IPS-20b (cell line): ENCODE data around the gene ANO4.

Source experiments
- H3K27ac ChIP-seq: one replicate; pipeline ENCODE4 v1.5.1; 2013; ENCODE audit warnings: low read length
- H3K27me3 ChIP-seq: 2 replicates; pipeline ENCODE4 v1.6.1; 2013; ENCODE audit warnings: mild to moderate bottlenecking, low read length, inconsistent platforms; ENCODE audit not compliant: insufficient read depth
- H3K36me3 ChIP-seq: 2 replicates; pipeline ENCODE4 v1.6.1; 2013; ENCODE audit warnings: low read depth, mild to moderate bottlenecking, inconsistent platforms, low read length, moderate library complexity; ENCODE audit not compliant: insufficient read depth
- H3K4me1 ChIP-seq: 2 replicates; pipeline ENCODE4 v1.6.1; 2013; ENCODE audit warnings: mild to moderate bottlenecking, control low read depth, inconsistent platforms, low read length, moderate library complexity; ENCODE audit not compliant: insufficient read depth
- H3K4me3 ChIP-seq: 2 replicates; pipeline ENCODE4 v1.5.1; 2013; ENCODE audit warnings: mild to moderate bottlenecking, low read length, inconsistent platforms
- H3K9ac ChIP-seq: 2 replicates; pipeline ENCODE4 v1.6.1; 2013; ENCODE audit warnings: low read depth, mild to moderate bottlenecking, inconsistent platforms, low read length, moderate library complexity
- H3K9me3 ChIP-seq: 2 replicates; pipeline ENCODE4 v1.6.1; 2013; ENCODE audit warnings: mild to moderate bottlenecking, low read depth, low read length, inconsistent platforms; ENCODE audit not compliant: insufficient read depth

Gene ANO4

DNA sequence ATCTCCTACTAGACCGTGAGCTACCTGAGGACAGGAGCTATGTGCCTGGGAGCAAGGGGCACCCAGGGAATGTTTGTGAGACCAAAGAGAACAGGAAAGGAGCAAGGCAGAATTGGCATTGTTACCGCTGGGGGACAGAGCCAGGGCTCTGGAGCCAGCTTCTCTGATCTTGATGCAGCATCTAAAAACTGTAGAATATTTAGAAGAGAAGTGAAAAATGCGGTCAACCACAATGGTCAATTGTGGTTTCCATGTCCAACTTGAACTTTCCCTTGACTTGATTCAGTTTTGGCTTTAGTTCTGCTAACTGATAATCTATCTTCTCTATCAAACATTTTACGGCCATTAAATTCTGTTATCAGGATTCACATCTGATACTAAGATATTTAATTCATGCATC lies 201.2 kb downstream of the ANO4 start:
- H3K27me3 ChIP-seq: no peaks in the 10 kb centered on the region

DNA sequence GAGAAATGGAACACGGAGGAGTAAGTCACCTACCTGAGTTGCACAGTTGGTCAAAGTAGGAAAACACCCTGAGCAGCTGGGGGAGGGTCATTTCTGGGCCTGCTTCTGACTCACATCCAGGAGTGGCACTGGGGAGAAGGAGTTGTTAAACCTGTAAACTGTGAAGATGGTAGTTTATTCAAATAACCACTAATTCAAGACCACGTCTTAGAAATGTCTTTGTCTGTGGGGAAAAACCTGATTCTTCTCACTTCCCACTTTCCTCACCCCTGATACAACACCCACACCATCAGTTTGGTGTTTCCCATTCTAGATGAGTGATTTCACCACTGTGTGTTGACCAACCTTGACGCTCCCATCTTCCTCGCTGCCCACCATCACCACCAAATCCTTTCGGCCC lies 207.1 kb downstream of the ANO4 start:
- no peaks in the 10 kb centered on the region for H3K9me3 ChIP-seq
- no peaks in the 10 kb centered on the region for H3K36me3 ChIP-seq
- no peaks in the 10 kb centered on the region for H3K4me1 ChIP-seq
- no peak overlapping the region for H3K9ac ChIP-seq
- H3K4me3 ChIP-seq: no peak overlapping the region
- no peak overlapping the region for H3K27ac ChIP-seq
- H3K27me3 ChIP-seq: no peaks in the 10 kb centered on the region

More for the DNA sequence above, 201.2 kb downstream of the ANO4 start:
- H3K4me1 ChIP-seq: peaks cover 10% of the 10 kb centered on the region; the same call in 1 of the 2 replicates
- H3K36me3 ChIP-seq: no peaks in the 10 kb centered on the region
- no peak overlapping the region for H3K4me3 ChIP-seq
- no peak overlapping the region for H3K9ac ChIP-seq
- H3K9me3 ChIP-seq: no peaks in the 10 kb centered on the region
- H3K27ac ChIP-seq: no peak overlapping the region

DNA sequence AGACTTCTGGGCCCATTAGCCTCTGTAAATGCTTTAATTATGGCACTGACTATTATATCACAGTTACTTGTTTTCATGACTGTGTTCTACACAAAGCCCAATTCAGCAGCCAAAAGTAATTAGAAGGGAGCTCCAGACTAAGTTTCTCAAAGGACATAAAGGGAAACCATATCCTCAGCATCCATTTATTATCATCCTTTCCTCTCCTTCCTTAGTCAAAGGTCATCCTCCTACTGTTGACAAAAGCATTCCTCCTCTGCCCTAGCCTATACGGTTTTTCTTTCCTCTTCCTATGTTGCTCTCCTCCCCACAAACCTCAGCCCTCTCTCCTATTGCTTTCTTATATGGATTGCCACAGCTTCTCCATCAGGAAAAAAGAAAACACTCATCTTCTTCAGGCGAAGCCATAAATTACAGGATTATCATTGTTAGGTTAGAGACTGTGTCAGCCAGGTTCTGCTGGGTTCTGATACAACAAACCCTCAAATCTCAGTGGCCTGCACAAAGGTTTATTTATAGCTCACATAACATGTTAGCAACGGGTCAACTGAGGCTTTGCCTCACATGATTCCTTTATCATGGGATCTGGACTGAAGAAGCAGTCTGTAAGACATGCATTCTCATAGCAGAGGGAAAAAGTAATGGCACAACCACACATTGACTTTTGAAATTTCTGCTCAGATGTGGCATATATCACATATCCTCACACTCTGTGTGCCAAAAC lies 208.3 kb downstream of the ANO4 start:
- no peak overlapping the region for H3K4me3 ChIP-seq
- no peaks in the 10 kb centered on the region for H3K36me3 ChIP-seq
- H3K9me3 ChIP-seq: no peaks in the 10 kb centered on the region
- H3K27me3 ChIP-seq: no peaks in the 10 kb centered on the region
- no peaks in the 10 kb centered on the region for H3K4me1 ChIP-seq
- no peak overlapping the region for H3K27ac ChIP-seq
- no peak overlapping the region for H3K9ac ChIP-seq

DNA sequence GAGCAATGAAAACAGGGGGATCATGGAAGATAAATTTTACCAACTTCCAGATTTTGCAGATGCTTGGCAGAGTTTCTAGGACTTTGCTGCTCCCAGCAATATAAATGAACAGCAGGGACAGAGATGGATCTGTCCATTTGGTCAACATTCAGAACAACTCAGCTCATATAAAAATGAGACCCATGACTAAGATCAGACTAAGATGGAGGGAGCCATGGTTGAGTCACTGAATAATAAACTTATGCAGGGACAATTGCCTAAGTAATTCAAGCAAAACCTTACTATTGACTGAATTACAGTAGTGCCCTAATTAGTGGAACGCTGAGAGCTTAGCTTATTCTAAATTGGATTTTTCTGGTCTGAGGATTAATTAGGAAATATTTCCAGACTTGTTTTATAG lies 210.3 kb downstream of the ANO4 start:
- H3K27ac ChIP-seq: no peak overlapping the region
- H3K36me3 ChIP-seq: no peaks in the 10 kb centered on the region
- H3K4me1 ChIP-seq: no peaks in the 10 kb centered on the region
- peaks cover 13% of the 10 kb centered on the region; the same call in 1 of the 2 replicates for H3K9me3 ChIP-seq
- no peak overlapping the region for H3K9ac ChIP-seq
- H3K27me3 ChIP-seq: no peaks in the 10 kb centered on the region
- H3K4me3 ChIP-seq: no peak overlapping the region

DNA sequence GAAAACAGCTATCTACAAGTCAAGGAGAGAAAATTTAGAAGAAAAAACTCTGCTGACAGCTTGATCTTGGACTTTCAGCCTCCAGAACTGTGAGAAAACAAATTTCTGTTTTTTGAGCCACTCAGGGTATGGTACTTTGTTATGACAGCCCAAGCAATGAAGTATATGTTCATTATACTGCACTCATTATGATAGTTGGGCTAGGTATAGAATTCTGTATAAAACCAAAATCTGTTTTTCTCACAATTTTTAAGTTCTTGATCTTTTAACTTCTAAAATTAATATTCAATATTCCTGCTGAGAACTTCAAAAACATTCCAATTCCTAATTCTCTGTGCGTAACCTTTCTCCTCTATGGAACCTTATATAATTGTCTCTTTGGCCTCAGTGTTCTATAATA lies 214.7 kb downstream of the ANO4 start:
- no peak overlapping the region for H3K4me3 ChIP-seq
- no peaks in the 10 kb centered on the region for H3K4me1 ChIP-seq
- no peaks in the 10 kb centered on the region for H3K36me3 ChIP-seq
- H3K9me3 ChIP-seq: peaks cover 16% of the 10 kb centered on the region; the same call in 1 of the 2 replicates
- H3K27me3 ChIP-seq: no peaks in the 10 kb centered on the region
- H3K9ac ChIP-seq: no peak overlapping the region
- H3K27ac ChIP-seq: no peak overlapping the region

DNA sequence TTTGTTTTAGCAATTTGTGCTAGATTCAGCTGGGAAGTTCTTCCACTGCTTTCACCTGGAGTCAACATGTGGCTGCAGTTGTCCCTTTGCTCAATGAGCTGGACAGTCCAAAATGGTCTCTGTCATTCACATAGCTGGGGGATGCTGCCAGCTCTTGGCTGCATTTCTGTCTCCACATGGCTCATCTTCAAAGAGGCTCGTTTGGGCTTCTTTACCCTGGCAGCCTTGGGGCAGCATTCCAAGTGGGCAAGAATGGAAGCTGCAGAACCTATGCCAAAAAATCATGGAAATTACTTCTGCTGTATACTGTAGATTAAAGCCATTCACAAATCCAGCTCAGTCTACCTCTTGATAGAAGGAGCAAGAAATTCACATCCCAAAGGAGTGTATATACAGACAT lies 216.3 kb downstream of the ANO4 start:
- Histone ChIP-seq H3K4me1 (no peaks in the 10 kb centered on the region), H3K27ac (no peak overlapping the region), H3K27me3 (no peaks in the 10 kb centered on the region), H3K36me3 (no peaks in the 10 kb centered on the region), H3K9me3 (peaks cover 16% of the 10 kb centered on the region; the same call in 1 of the 2 replicates), H3K4me3 (no peak overlapping the region), H3K9ac (no peak overlapping the region)

DNA sequence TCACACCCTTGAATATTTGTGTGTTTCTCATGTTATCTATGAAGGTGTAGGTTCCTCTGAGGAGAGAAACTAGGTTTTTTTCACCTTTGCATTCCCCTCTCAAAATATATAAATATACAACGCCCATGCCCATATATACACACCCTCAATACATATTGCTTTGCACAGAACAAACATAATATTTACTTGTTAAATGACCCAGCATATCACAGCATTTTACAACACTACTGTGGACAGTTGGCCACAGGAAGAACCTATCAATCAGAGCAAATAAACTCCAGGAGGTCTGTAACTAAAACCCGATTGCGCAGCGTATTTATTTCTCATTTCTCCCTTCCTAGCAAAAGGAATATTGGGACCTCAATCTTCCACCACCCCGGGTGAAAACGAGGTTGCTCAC lies 219.4 kb downstream of the ANO4 start:
- Histone ChIP-seq H3K4me3 (no peak overlapping the region), H3K9ac (no peak overlapping the region), H3K9me3 (peaks cover 11% of the 10 kb centered on the region; the same call in 1 of the 2 replicates), H3K36me3 (no peaks in the 10 kb centered on the region), H3K27ac (no peak overlapping the region), H3K27me3 (no peaks in the 10 kb centered on the region), H3K4me1 (no peaks in the 10 kb centered on the region)

DNA sequence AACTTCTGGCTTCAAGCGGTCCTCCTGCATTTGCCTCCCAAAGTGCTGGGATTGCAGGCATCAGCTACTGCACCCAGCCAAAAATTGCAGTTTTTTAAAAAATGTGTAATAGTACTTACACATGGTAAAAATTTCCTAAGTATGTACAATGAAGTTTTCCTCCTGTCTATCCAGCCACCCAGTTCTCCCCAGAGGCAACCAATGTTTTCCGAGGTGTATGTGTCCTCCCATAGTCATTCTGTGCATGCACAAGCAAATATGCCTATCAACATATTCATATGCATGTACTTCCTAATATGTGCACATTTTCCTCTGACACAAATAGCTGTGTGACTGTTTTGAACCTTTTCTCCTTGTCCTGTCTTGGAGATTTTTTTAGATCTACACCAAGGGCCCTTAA lies 220.5 kb downstream of the ANO4 start:
- H3K27me3 ChIP-seq: no peaks in the 10 kb centered on the region
- H3K4me3 ChIP-seq: no peak overlapping the region
- H3K27ac ChIP-seq: no peak overlapping the region
- no peak overlapping the region for H3K9ac ChIP-seq
- peaks cover 1% of the 10 kb centered on the region; the same call in 1 of the 2 replicates for H3K9me3 ChIP-seq
- H3K36me3 ChIP-seq: no peaks in the 10 kb centered on the region
- H3K4me1 ChIP-seq: no peaks in the 10 kb centered on the region

DNA sequence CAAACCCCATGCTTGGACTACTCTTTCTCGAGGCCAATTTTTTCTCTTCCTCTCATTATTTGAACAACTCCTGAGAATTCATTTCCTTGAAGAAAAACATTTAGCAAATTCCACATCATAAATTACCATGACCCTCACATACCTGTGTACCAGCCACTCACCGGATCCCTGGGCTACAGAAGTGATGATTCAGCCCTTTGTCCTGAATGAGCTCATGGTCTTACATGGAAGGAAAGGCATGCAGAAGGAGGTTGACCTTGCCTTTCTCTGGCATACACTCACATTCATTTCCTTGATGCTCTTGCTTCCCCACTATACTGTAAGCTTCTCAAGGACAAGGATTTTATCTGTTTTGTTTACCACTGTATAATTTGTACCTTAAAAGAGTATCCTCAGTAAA lies 224.0 kb downstream of the ANO4 start:
- Histone ChIP-seq H3K36me3 (no peaks in the 10 kb centered on the region), H3K27me3 (no peaks in the 10 kb centered on the region), H3K4me3 (no peak overlapping the region), H3K9ac (no peak overlapping the region), H3K4me1 (no peaks in the 10 kb centered on the region), H3K27ac (no peak overlapping the region), H3K9me3 (no peaks in the 10 kb centered on the region)

DNA sequence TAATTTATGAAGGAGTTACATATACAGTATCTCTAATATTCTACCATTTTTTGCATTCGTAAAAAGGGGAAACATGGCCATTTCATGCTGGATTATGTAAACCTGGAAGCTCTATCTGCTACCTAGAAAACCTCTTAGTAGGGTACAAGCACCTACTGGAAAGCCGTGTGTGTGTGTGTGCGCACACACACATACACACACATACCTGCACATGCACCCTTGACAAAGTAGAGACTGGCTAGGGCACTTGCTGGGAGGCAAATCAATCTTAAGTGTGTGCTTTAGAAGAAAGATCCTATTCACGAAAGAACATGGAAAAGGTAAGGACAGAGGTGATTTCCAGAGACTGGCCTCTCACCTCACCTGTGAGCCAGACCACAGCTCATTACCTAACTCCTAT lies 224.6 kb downstream of the ANO4 start:
- no peak overlapping the region for H3K9ac ChIP-seq
- no peaks in the 10 kb centered on the region for H3K36me3 ChIP-seq
- H3K27ac ChIP-seq: no peak overlapping the region
- H3K4me3 ChIP-seq: no peak overlapping the region
- no peaks in the 10 kb centered on the region for H3K27me3 ChIP-seq
- H3K9me3 ChIP-seq: no peaks in the 10 kb centered on the region
- no peaks in the 10 kb centered on the region for H3K4me1 ChIP-seq

DNA sequence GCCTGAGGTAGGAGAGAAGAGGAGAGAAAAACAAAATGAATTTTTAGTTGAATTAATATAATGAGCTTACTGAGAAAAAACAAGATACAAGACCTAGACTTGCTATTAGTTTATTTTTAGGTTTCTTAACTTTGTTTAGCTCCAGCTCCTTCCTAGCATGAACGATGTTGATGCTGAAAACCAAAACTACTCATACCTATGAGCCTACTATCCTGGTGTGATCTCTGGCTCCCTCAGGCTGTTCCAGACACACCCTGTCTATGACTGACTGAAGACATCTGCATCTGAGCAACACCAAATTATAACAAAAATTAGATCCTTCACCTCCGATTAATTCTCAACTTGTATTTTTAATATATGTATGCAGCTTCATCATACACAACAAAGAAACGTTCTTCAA lies 225.1 kb downstream of the ANO4 start:
- Histone ChIP-seq H3K4me3 (no peak overlapping the region), H3K9me3 (no peaks in the 10 kb centered on the region), H3K27ac (no peak overlapping the region), H3K4me1 (no peaks in the 10 kb centered on the region), H3K36me3 (no peaks in the 10 kb centered on the region), H3K9ac (no peak overlapping the region), H3K27me3 (no peaks in the 10 kb centered on the region)

DNA sequence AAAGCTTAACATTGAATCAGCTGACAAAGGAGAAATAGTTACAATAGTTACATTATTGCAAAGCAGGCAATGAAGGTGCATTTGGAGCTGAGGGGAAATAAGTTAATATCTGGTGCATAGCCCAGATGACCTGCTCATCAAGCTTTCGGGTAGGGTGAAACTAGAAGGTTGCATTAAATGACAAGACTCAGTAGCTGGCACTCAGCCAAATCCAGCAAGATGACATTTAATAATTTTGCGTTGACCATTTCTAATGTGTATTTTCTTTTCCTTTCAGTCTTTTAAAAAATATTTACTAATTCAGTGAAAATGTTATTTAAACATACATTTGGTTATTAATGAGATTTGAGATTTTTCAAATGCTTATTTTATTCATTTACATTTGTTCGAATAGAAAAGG lies 226.9 kb downstream of the ANO4 start:
- no peaks in the 10 kb centered on the region for H3K4me1 ChIP-seq
- no peaks in the 10 kb centered on the region for H3K27me3 ChIP-seq
- no peak overlapping the region for H3K27ac ChIP-seq
- H3K9ac ChIP-seq: no peak overlapping the region
- no peak overlapping the region for H3K4me3 ChIP-seq
- no peaks in the 10 kb centered on the region for H3K9me3 ChIP-seq
- no peaks in the 10 kb centered on the region for H3K36me3 ChIP-seq
